Activated B cell treated with CpG ODN at 0.5 μM for 24 hours (primary cell): ENCODE data around the gene CHD5. TPM values are rescaled to one million over a fixed set of nuclear protein-coding genes. Genes with fewer than 3 reads are reported as not detected.

Experiments used
- ATAC-seq: fragments of 200-7000 bp; cut with Tn5 transposase; one replicate; pipeline ENCODE4 v1.10.0; 2021; ENCODE audit warnings: low read depth, mild to moderate bottlenecking, moderate library complexity
- CTCF ChIA-PET: fragments of 350-600 bp; sonication (Branson Sonifier 250); formaldehyde crosslinking; loops from one replicate; lab custom pipeline; 2021; ENCODE audit warnings: antibody characterized with exemption; lab: Charles Lee
- POLR2A ChIA-PET: fragments of 350-600 bp; sonication (Branson Sonifier 250); formaldehyde crosslinking; loops from one replicate; lab custom pipeline; 2021; ENCODE audit warnings: antibody characterized with exemption; lab: Charles Lee
- DNase-seq: peaks from one replicate; pipeline ENCODE4 v3.0.0; 2022
- H3K27ac Mint-ChIP-seq: one replicate; pipeline ENCODE4 v1.8.0; 2020; ENCODE audit warnings: mixed read lengths
- H3K27me3 Mint-ChIP-seq: one replicate; pipeline ENCODE4 v1.8.0; 2021; ENCODE audit warnings: mixed read lengths
- H3K36me3 Mint-ChIP-seq: one replicate; pipeline ENCODE4 v1.8.0; 2021; ENCODE audit warnings: low read depth, mixed read lengths
- H3K4me1 Mint-ChIP-seq: one replicate; pipeline ENCODE4 v1.8.0; 2021; ENCODE audit warnings: mixed read lengths
- H3K4me3 Mint-ChIP-seq: one replicate; pipeline ENCODE4 v1.8.0; 2020; ENCODE audit warnings: mild to moderate bottlenecking, mixed read lengths
- H3K9me3 Mint-ChIP-seq: one replicate; pipeline ENCODE4 v1.8.0; 2020; ENCODE audit warnings: mixed read lengths
- CTCF ChIP-seq: fragments of 200-600 bp; IDR thresholded peaks from one replicate; pipeline ENCODE4 v1.8.0; 2022; ENCODE audit warnings: antibody characterized with exemption, mild to moderate bottlenecking
- intact Hi-C: fragments of 100-400 bp; cut with micrococcal nuclease; formaldehyde crosslinking; loops from one replicate; pipeline ENCODE4 v1.15.1; 2024
- total RNA-seq: library from RNA; stranded (reverse); gene quantifications from 2 replicates; pipeline ENCODE4 v1.2.3, GENCODE V29; 2022

Gene CHD5
- total RNA-seq, 1 donor from 2014 or later: 0.31 TPM

GRCh38 chr1:6113116-6113515 lies 67.0 kb downstream of the CHD5 start:
- H3K27ac Mint-ChIP-seq: no peak overlapping the region

GRCh38 chr1:6112690-6113005 lies 67.5 kb downstream of the CHD5 start:
- ATAC-seq (no peak), DNase-seq (no peak)
- Mint-ChIP-seq H3K27me3 (peaks cover 5% of the 10 kb centered on the region), H3K4me1 (no peaks in the 10 kb centered on the region), H3K36me3 (no peaks in the 10 kb centered on the region), H3K4me3 (no peak overlapping the region), H3K9me3 (peaks cover 10% of the 10 kb centered on the region), H3K27ac (no peak overlapping the region)
- intact Hi-C loops: no loop called here
- CTCF ChIA-PET: interaction anchor here (0.6 kb wide), 1 partner anchor 212 kb away, joined by 4 read pairs; no protein-coding TSS in a partner anchor
- TF ChIP-seq CTCF: no peak
- POLR2A ChIA-PET: no interaction called here

More at GRCh38 chr1:6113116-6113515, 67.0 kb downstream of the CHD5 start:
- ATAC-seq (no peak), DNase-seq (no peak)
- no peaks in the 10 kb centered on the region for H3K4me1 Mint-ChIP-seq
- no peak for TF ChIP-seq CTCF
- H3K4me3 Mint-ChIP-seq: no peak overlapping the region
- POLR2A ChIA-PET: no interaction called here
- H3K9me3 Mint-ChIP-seq: peaks cover 10% of the 10 kb centered on the region
- no peaks in the 10 kb centered on the region for H3K36me3 Mint-ChIP-seq
- CTCF ChIA-PET: interaction anchor here (0.6 kb wide), 1 partner anchor 212 kb away, joined by 4 read pairs; no protein-coding TSS in a partner anchor
- intact Hi-C loops: no loop called here
- peaks cover 5% of the 10 kb centered on the region for H3K27me3 Mint-ChIP-seq

GRCh38 chr1:6111991-6112689 lies 68.0 kb downstream of the CHD5 start:
- Mint-ChIP-seq H3K27me3 (peaks cover 5% of the 10 kb centered on the region), H3K4me3 (no peak overlapping the region), H3K27ac (no peak overlapping the region), H3K9me3 (peaks cover 10% of the 10 kb centered on the region), H3K36me3 (no peaks in the 10 kb centered on the region), H3K4me1 (no peaks in the 10 kb centered on the region)
- no peak for DNase-seq
- intact Hi-C loops: no loop called here
- ChIA-PET CTCF (interaction anchor here (0.6 kb wide), 1 partner anchor 211 kb away, joined by 4 read pairs; no protein-coding TSS in a partner anchor), POLR2A (no interaction called here)
- no peak for ATAC-seq
- TF ChIP-seq CTCF: no peak

GRCh38 chr1:6111571-6111970 lies 68.5 kb downstream of the CHD5 start:
- ChIA-PET POLR2A (no interaction called here), CTCF (no interaction called here)
- DNase-seq (no peak), ATAC-seq (no peak)
- Mint-ChIP-seq H3K27me3 (peaks cover 5% of the 10 kb centered on the region), H3K9me3 (peaks cover 5% of the 10 kb centered on the region), H3K27ac (no peak overlapping the region), H3K4me3 (no peak overlapping the region), H3K4me1 (no peaks in the 10 kb centered on the region), H3K36me3 (no peaks in the 10 kb centered on the region)
- no peak for TF ChIP-seq CTCF
- intact Hi-C loops: no loop called here

GRCh38 chr1:6110326-6110725 lies 69.8 kb downstream of the CHD5 start:
- CTCF ChIA-PET: no interaction called here

More at GRCh38 chr1:6110326-6110725, 69.8 kb downstream of the CHD5 start:
- H3K9me3 Mint-ChIP-seq: no peaks in the 10 kb centered on the region
- H3K27ac Mint-ChIP-seq: no peak overlapping the region
- peaks cover 5% of the 10 kb centered on the region for H3K27me3 Mint-ChIP-seq
- no peaks in the 10 kb centered on the region for H3K4me1 Mint-ChIP-seq
- intact Hi-C loops: no loop called here
- H3K36me3 Mint-ChIP-seq: no peaks in the 10 kb centered on the region
- no peak overlapping the region for H3K4me3 Mint-ChIP-seq
- DNase-seq: no peak
- TF ChIP-seq CTCF: no peak
- no peak for ATAC-seq
- POLR2A ChIA-PET: no interaction called here
